Stimulated activated naive CD8-positive, alpha-beta T cell treated with anti-CD3 and anti-CD28 coated beads, Interleukin-15, Interleukin-2, amounts not matched to agents 100 U/mL and 50 U/mL, for 24 hours (primary cell): ENCODE data around the gene INPP4B.

Source experiments
- ATAC-seq: fragments of 150-1000 bp; cut with Tn5 transposase; one replicate; pipeline ENCODE4 v1.10.0; 2021
- DNase-seq: peaks from one replicate; pipeline ENCODE4 v3.0.0; 2021

The INPP4B gene

GRCh38 chr4:142348613-142349021 is 497.5 kb downstream of the INPP4B start:
- no peak for DNase-seq
- no peak for ATAC-seq

DNA sequence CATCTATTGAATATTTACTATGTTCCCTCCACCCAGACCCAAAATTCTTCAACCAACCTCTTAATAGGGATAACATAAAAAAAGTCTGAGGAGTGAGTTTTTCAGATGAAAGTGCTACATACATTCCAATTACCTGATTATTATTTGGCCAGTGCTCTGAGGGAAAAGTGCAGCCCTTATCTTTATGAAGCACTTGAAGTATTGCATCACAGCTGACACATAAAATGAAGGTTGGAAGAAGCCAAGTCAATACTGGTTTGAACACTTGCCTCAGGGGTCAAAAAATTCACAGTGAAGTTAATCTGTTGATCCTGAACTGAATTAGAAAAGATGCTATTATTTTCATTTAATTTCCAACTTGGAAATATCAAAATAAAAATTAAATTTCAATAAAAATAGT is 498.9 kb downstream of the INPP4B start:
- no peak for DNase-seq

GRCh38 chr4:142345924-142346323 is 500.2 kb downstream of the INPP4B start:
- no peak for ATAC-seq

More for the DNA sequence above, 498.9 kb downstream of the INPP4B start:
- no peak for ATAC-seq

GRCh38 chr4:142341268-142341667 is 504.8 kb downstream of the INPP4B start:
- ATAC-seq (peak; percentile 55), DNase-seq (no peak)

More at GRCh38 chr4:142345924-142346323, 500.2 kb downstream of the INPP4B start:
- no peak for DNase-seq

GRCh38 chr4:142339053-142339452 is 507.0 kb downstream of the INPP4B start:
- no peak for DNase-seq
- no peak for ATAC-seq

DNA sequence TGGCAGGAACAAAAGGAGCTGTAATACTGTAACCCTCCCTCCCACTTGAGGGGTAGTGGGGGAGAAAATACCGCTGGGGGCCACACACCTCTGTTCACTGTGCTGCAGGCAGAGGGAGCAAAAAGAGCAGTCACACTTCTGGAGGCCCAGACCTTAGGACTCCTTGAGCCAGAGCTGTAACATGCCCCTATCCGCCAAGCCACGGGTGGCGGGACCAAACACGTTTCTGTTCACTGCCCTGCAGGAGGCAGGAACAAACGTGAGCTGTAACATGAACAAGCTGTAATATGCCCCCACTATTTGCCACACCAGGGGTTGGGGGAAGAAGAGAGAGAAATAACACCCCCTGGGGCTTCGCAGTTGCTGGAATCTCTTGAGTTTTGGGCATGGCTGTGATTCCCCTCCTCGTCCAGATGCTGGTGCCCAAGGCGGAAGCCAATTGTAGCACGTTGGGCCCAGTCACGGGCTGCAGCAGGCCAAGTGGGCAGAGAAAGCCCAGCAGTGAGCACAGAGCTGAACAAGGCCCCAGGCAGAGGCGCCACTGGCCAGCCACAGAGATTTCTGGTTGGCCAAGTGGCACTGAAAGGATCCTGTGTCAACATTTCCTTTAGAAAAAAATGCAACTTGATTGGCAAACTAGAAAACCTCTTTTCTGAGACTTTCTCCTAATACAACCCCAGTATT is 509.7 kb downstream of the INPP4B start:
- ATAC-seq (no peak), DNase-seq (no peak)

DNA sequence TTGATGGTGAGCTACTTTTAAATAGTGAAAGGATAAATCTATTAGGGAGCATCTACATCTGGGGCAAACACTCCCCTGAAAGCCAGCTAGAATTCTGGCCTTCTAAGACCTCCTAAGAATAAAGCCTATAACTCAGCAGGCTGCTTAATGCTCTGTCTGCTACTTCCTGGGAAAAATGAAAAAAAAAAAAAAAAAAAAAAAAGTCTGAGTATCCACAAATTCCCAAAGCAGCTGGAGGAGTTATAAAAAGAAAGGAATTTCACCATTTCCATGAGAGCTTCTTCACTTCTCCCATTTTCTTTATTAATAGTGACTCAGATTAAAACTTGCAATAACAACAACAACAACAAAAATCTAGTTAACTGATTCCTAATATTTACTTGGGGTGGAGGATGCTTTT is 511.2 kb downstream of the INPP4B start:
- ATAC-seq (no peak), DNase-seq (no peak)

- ATAC-seq (no peak), DNase-seq (no peak)
Observed at GRCh38 chr4:142331646-142332045, 514.5 kb downstream of the INPP4B start.

DNA sequence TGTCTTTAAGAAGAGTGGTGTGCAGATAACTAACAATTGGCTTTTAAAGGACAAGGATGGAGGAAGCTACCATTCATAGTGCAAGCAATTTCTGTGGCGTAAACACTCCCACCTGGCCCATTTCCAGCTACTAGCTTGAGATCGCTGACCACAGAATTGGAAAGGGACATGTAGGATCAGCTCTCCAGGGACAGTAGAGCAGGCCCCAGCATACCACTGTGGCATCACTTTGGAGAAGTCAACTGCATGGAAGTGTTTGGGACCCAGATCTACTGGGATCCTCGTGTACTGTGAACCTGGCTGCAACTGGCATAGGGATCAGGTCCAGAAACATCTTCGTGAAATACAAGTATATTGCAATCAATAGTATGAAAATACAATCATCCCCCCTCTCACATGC is 515.0 kb downstream of the INPP4B start:
- no peak for DNase-seq
- ATAC-seq = no peak

GRCh38 chr4:142330311-142330710 is 515.8 kb downstream of the INPP4B start:
- ATAC-seq = no peak

DNA sequence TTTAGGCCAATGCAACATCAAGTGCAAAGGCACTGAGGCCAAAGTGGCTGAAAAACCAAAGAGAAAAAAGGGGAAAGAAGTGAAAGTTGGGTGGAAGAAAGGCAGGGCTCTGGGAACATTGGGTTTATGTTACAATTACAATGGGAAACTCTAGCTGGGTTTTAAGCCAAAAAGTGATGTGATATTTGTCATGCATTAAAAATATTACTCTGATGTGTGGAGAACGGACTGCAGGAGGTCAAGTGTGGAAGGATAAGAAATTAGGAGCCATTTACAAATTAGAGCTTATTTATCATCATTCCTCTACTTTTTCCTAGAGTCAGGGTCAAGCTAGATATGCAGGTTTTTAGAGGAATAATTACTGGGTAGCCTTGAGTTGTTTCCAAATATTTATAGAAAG is 516.8 kb downstream of the INPP4B start:
- no peak for ATAC-seq
- no peak for DNase-seq

More at GRCh38 chr4:142330311-142330710, 515.8 kb downstream of the INPP4B start:
- DNase-seq = no peak

DNA sequence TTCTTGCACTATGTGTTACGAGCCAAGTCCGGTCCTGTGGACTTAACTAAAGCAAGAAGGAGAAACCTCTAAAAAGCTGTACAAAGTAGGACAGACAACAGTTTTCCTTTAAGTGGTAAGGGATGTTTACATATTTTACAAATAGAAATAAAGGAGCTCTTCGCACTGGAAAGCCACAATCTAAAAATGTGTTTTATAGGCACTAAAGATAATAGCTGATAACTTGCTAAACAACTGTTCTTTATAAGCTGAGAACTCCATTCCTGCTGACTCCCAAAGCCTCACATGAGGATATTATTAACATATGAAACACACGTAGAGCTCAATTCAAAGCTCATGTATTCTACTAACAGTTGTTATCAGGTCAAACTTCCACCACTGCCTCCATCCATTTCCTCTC is 519.9 kb downstream of the INPP4B start:
- ATAC-seq (no peak), DNase-seq (no peak)

- no peak for ATAC-seq
- DNase-seq = no peak
Observed at GRCh38 chr4:142324572-142324971, 521.5 kb downstream of the INPP4B start.

DNA sequence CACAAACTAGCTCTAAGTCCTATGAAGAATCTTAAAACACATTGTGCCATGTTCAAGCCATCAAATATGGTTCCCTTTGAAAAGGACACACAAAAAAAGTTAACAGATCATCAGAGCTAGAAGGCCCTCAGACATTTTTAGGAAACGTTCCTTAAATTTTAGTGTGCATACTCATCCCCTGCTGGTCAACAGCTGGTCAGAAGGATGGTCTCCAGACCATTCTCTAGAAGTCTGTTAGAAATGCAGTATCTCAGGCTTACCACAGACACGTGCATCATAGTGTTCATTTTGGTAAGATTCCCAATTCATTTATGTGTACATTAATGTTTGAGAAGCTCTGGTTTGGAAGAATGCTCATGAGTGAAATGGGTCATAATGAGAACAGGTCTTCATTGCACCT is 523.1 kb downstream of the INPP4B start:
- ATAC-seq (no peak), DNase-seq (no peak)

GRCh38 chr4:142318280-142318679 is 527.8 kb downstream of the INPP4B start:
- DNase-seq = no peak

GRCh38 chr4:142316913-142317312 is 529.2 kb downstream of the INPP4B start:
- no peak for DNase-seq
- no peak for ATAC-seq

More at GRCh38 chr4:142318280-142318679, 527.8 kb downstream of the INPP4B start:
- no peak for ATAC-seq

- no peak for ATAC-seq
Observed at GRCh38 chr4:142316025-142316424, 530.1 kb downstream of the INPP4B start.

GRCh38 chr4:142314686-142315085 is 531.4 kb downstream of the INPP4B start:
- ATAC-seq (no peak), DNase-seq (no peak)

More at GRCh38 chr4:142316025-142316424, 530.1 kb downstream of the INPP4B start:
- no peak for DNase-seq

DNA sequence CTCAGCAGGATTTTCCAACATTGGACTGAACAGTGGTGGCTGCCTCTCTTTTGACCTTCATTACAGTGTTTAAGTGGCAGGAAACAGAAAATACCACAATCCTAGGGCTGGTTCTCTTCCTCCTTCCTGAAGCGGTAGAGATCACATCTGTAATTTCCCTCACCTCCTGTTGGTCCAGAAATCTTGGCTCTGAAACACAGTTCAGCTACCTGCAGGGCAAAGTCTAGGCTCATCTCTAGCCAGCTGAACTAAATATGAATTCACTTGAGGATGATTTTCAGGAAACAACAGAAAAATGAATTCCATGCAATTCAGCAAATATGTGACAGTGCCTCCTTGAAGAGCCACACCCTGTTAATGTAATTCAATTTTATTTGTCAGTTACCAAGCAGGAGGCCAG is 531.9 kb downstream of the INPP4B start:
- ATAC-seq = no peak
- no peak for DNase-seq

GRCh38 chr4:142312391-142312790 is 533.7 kb downstream of the INPP4B start:
- DNase-seq (no peak), ATAC-seq (no peak)

DNA sequence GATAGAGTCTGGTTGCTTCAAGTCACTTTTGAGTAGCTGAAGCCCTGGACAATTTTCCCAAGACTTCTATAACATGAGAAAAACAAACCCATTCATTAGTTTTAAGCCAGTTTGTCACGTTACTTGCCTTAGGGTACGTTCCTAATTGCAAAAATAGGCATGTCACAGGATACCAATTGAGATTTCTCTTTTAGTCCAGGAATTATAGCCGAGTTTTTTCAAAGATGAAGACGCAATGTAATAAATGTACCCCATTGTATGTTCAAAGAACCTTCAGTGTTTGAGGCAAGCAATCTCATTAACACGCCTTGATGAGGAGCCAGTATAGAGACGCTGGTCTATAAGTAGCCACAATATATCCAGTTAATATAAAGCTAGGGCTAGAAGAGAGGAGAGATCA is 534.2 kb downstream of the INPP4B start:
- no peak for ATAC-seq

GRCh38 chr4:142309772-142310171 is 536.3 kb downstream of the INPP4B start:
- ATAC-seq (no peak), DNase-seq (no peak)

More for the DNA sequence above, 534.2 kb downstream of the INPP4B start:
- DNase-seq = no peak

DNA sequence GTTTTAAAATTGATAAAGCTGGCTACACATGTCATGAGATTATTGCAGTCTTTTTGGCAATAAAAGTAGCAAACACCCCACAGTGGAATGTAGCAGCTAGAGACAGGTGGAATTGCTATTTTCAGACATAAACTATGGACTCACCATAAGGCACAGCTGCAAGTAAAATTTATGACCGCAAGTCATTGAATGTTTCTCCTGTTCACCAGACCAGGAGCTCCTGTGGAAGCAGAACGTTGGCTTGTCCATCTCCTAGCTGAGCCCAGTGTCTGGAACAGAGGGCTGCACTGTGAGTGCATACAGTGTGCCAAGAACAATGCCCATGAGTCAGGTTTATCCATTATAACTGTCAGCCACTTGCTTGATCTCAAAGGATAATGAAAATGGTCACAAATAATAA is 538.2 kb downstream of the INPP4B start:
- DNase-seq (no peak), ATAC-seq (no peak)

GRCh38 chr4:142297313-142297712 is 548.8 kb downstream of the INPP4B start:
- DNase-seq (no peak), ATAC-seq (no peak)
